ENCODE results near the gene PAIP1.

- TF ChIP-seq FOS (IDR thresholded peaks at IDR 0.05; ENCODE audit: borderline replicate concordance, insufficient read depth, low read length) = no peak
- TF ChIP-seq EZH2 (IDR thresholded peaks at IDR 0.05; ENCODE audit: borderline replicate concordance, low read depth, low read length, severe bottlenecking) = no peak
- TF ChIP-seq CTCF (IDR thresholded peaks at IDR 0.05; ENCODE audit: extremely low read depth in 1 of 2, insufficient read depth in 1 of 2, low read depth in 1 of 2, low read length in 2 of 2) = no peak
- no peak for TF ChIP-seq POLR2A (IDR thresholded peaks at IDR 0.05; ENCODE audit: low read depth, low read length)
- TF ChIP-seq MYC (IDR thresholded peaks at IDR 0.05; ENCODE audit: low read depth, low read length) = no peak
- no peak for TF ChIP-seq POLR2AphosphoS5 (IDR thresholded peaks at IDR 0.05; ENCODE audit: insufficient read depth, low read depth, low read length)
- no peak for TF ChIP-seq GATA2 (IDR thresholded peaks at IDR 0.05; ENCODE audit: insufficient read depth, insufficient read length, low read depth, low read length)
- no peak for TF ChIP-seq MAX (IDR thresholded peaks at IDR 0.05; ENCODE audit: insufficient read depth, insufficient read length)
- TF ChIP-seq JUN (IDR thresholded peaks at IDR 0.05; ENCODE audit: borderline replicate concordance, insufficient read depth, insufficient read length, low read depth) = no peak
Measured at GRCh38 chr5:43540746-43541145, 16.1 kb downstream of the PAIP1 start.
